K562 treated with DMSO at 1 percent for 4 hours (cell line): ENCODE measurements around the gene TST. TPM values are rescaled to one million over a fixed set of nuclear protein-coding genes. Genes with fewer than 3 reads are reported as not detected.

Experiments
- total RNA-seq: library from RNA; unstranded; fragments of 300-600 nt; gene quantifications from 2 replicates; pipeline ENCODE4 v1.2.3, GENCODE V29; 2022; ENCODE audit not compliant: insufficient read depth

Gene TST
- total RNA-seq: 40.7 and 53.3 TPM in 2 replicates

DNA sequence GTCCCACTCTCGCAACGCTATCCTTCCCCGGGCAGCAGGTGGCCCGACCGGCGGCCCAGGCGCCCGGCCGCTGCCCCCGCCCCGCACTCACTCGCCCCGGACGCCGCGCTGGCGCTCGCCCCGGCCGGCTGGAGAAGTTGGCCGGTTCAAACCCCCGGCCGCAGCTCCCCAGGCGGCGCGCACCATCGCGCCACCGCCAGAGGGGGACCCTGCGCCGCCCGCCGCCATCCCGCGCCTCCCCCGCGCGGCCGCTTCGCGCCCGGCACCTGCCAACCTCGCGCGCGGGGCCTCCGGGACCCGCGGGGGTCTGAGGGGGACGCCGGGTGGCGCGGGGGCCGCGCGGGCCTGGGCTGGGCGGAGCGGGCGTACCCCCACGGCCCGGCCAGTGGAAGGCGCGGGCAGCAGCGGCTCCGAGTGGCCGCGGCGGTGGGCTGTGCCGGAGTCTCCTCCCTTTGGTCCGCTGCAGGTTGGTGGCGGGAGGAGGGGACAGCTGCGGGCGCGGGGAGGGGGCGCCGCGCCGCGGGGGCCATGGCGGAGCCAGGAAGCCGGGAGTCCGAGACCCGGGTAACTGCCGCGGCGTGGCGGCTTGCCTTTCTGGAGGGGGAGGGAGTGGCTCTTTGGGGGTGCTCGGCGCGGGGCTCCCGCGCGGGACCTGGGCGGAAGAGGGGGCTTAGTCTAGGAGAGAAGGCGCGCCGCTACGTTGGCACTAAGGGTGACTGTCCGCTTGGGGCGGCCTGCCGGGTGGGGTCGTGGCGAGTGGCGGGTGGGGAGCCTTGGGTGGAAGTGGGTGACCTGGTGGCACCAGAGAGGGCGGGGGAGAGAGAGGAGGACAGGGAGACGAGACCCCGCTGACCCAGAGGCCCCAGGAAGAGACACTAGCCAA, at the start of gene TST, which contains the start of gene MPST:
TST (minus strand) TSS at position 139 of the 883 bp plus-strand sequence. CDS start 715 bp downstream, outside the sequence.
MPST (plus strand) TSS at position 434 of the 883 bp plus-strand sequence; CDS start at position 529, 95 bp downstream.

DNA sequence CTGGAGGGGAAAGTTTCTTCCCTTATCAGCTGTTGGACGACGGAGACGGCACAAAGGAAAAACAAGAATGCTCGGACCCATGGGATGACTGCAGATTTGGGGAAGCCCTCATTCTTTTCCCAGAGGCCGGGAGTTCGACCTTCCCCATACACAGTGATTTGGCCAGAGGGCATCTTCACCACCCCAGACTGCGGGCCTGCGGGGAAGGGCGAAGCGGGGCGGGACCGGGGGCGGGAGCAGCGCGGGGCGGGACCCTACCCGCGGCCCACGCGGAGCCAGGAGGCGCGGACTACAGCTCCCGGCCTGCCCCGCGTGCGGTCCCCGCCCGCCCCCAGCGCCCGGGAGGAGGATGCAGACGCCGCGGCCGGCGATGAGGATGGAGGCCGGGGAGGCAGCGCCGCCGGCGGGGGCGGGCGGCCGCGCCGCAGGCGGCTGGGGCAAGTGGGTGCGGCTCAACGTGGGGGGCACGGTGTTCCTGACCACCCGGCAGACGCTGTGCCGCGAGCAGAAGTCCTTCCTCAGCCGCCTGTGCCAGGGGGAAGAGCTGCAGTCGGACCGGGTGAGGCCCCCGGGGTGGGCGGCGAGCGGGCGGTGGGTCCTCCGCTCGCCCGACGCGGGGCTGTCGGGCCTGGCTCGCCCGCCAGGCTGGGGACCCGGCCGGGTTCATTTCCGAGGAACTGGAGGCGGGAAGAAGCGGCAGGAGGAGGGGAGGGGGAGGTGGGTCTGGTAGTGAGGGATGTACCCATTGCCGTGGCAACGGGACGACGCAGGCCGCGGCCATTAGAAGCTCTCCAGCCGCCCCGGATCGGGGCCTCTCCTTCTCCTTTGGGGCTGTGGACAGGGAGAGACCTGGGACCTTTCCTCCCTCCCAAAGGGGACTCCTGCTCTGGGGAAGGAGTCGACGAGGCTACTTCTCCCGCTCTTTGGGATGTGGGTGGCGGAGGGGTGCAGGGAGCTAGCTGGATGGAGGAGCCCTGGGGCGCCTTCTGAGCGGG, 32.4 kb upstream of the TST start, which contains the start of gene KCTD17:
KCTD17 (plus strand) TSS at position 352 of the 995 bp plus-strand sequence; CDS start at position 371, 19 bp downstream.

Other genes starting within 250 kb of the TST start
- gene IFT27, start 243.3 kb downstream of the TST start, total RNA-seq: 2.6 and 2.7 TPM in 2 replicates
- gene PVALB, start 202.4 kb downstream of the TST start, total RNA-seq: not detected in 2 replicates
- 2.8 and 4.9 TPM in 2 replicates for gene NCF4, start 158.4 kb downstream of the TST start, total RNA-seq
- gene CSF2RB, start 105.8 kb downstream of the TST start, total RNA-seq: 0.50 and 1.9 TPM in 2 replicates
- 144 and 150 TPM in 2 replicates for gene MPST, start 295 bp upstream of the TST start, total RNA-seq
- not detected in 2 replicates for gene KCTD17, start 32.3 kb upstream of the TST start, total RNA-seq
- not detected in 2 replicates for gene TMPRSS6, start 90.3 kb upstream of the TST start, total RNA-seq
- 0.87 and 0.94 TPM in 2 replicates for gene IL2RB, start 130.5 kb upstream of the TST start, total RNA-seq
- gene C1QTNF6, start 168.8 kb upstream of the TST start, total RNA-seq: 1.4 and 1.5 TPM in 2 replicates
- 0.37 TPM in 1 of 2 replicates, not detected in the other for gene SSTR3, start 193.0 kb upstream of the TST start, total RNA-seq
- gene RAC2, start 224.8 kb upstream of the TST start, total RNA-seq: 297 and 337 TPM in 2 replicates